Neural progenitor cell (in vitro differentiated cells): ENCODE data around the gene ESF1.

Experiments used
- EZH2 ChIP-seq: fragments of 200-600 bp; sonication (generic); IDR thresholded peaks from 2 replicates; pipeline ENCODE4 v1.6.1; 2017; ENCODE audit warnings: antibody characterized with exemption, mild to moderate bottlenecking, moderate library complexity
- EZH2phosphoT487 ChIP-seq: fragments of 200-600 bp; sonication (generic); IDR thresholded peaks from 2 replicates; pipeline ENCODE4 v1.6.1; 2017; ENCODE audit warnings: antibody characterized with exemption
- TF ChIP-seq, protein P1 (sequence below): fragments of 200-600 bp; sonication (generic); IDR thresholded peaks from 2 replicates; pipeline ENCODE4 v1.5.1; 2017; ENCODE audit warnings: antibody characterized with exemption, mild to moderate bottlenecking

DNA sequence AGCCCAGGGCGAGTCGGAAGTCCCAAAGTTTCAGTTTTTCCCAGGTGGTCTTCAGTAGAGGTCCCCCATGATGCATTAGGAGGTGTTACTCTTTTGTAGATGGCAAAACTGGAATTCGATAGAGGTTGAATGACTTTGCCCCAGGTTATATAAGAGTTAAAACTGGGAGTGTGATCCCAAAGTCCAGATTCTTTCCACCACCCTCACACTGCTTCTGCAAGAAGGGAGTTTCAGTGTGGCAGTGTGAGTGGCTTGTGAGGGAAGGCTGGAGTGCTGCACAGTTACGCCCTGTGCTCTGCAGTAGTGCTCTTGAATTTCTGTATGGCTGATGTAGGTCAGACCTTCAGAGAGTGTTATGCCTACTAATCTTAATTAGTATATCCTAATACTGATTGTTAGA is 30.0 kb upstream of the ESF1 start:
- TF ChIP-seq, protein P1, sequence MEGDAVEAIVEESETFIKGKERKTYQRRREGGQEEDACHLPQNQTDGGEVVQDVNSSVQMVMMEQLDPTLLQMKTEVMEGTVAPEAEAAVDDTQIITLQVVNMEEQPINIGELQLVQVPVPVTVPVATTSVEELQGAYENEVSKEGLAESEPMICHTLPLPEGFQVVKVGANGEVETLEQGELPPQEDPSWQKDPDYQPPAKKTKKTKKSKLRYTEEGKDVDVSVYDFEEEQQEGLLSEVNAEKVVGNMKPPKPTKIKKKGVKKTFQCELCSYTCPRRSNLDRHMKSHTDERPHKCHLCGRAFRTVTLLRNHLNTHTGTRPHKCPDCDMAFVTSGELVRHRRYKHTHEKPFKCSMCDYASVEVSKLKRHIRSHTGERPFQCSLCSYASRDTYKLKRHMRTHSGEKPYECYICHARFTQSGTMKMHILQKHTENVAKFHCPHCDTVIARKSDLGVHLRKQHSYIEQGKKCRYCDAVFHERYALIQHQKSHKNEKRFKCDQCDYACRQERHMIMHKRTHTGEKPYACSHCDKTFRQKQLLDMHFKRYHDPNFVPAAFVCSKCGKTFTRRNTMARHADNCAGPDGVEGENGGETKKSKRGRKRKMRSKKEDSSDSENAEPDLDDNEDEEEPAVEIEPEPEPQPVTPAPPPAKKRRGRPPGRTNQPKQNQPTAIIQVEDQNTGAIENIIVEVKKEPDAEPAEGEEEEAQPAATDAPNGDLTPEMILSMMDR: no peak
- TF ChIP-seq EZH2 (no peak), EZH2phosphoT487 (no peak)
